SK-MEL-5 (cell line): ENCODE results near the gene RTRAF. TPM values are rescaled to one million over a fixed set of nuclear protein-coding genes. Genes with fewer than 3 reads are reported as not detected.
A peak's percentile ranks its signal among the peaks of the same experiment; 100 is the strongest.

Source experiments
- DNase-seq: peaks from one replicate; pipeline ENCODE4 v3.0.0-alpha.2; 2016; ENCODE audit warnings: low read depth, low spot score
- in situ Hi-C: cut with HindIII; loops from 2 replicates; pipeline ENCODE4 v1.10.0; 2016; ENCODE audit warnings: low sequenced_read_pairs, high pct_unique_total_duplicates, low pct_unique_long_range_greater_than_20kb
- total RNA-seq: library from RNA; depleted of rRNA; stranded (reverse); fragments of >200 nt; shearing (Covaris generic); gene quantifications from 2 replicates; pipeline ENCODE4 v1.2.3, GENCODE V29; 2014

The RTRAF gene
- total RNA-seq, 1 experiment from 2014 or later, result 287 TPM

DNA sequence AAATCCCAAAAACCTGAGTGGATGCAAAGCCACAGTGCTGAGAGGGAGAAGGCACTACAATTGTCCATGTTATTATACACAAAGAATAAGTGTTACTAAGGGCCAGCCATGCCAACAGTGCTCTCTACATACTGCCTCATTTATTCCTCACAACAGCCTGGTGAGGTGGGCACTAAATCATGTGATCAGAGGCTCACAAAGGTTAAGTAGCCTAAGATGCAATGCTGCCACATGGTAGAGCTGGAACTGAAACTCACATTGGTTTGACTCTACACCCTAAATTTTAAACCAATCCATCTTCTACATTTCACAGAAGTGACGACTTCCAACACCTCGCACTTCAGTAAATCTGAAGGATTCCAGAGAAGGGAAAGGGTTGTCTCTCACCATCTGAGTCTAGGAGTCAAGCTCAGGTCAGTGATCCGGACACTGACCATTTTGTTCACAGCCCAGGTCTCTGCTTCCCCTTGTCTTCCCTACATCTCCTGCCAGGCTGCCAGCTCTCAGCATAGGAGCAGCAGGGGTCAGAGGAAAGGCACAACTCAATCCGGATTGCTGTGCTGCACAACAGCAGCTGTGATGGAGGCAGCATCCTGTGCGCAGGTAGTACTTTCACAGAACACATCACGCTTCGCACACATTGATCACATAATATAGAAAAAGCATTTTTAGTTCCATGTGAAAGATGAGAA, 49.9 kb downstream of the RTRAF start:
- no peak for DNase-seq
- in situ Hi-C loops, result no loop called here

DNA sequence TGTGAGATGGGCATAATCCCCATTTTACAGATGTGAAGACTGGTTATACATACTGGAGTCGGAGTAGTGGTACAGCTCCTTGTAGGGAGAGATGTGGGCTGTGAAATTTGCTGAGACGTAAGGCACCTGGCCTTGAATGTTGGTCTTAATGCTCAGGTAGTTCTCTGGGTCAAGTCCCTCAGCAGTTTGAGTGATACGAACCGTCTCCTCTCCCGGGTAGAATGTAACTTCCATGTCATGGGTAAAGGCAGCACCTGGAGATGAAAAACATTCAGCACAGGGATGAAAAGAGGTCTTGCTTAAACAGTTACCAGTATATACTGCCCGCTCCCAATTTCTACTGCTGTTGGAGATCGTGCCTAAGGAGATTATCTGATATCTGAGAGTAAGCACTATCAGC, 51.3 kb downstream of the RTRAF start:
- in situ Hi-C loops, result no loop called here
- DNase-seq, result no peak

DNA sequence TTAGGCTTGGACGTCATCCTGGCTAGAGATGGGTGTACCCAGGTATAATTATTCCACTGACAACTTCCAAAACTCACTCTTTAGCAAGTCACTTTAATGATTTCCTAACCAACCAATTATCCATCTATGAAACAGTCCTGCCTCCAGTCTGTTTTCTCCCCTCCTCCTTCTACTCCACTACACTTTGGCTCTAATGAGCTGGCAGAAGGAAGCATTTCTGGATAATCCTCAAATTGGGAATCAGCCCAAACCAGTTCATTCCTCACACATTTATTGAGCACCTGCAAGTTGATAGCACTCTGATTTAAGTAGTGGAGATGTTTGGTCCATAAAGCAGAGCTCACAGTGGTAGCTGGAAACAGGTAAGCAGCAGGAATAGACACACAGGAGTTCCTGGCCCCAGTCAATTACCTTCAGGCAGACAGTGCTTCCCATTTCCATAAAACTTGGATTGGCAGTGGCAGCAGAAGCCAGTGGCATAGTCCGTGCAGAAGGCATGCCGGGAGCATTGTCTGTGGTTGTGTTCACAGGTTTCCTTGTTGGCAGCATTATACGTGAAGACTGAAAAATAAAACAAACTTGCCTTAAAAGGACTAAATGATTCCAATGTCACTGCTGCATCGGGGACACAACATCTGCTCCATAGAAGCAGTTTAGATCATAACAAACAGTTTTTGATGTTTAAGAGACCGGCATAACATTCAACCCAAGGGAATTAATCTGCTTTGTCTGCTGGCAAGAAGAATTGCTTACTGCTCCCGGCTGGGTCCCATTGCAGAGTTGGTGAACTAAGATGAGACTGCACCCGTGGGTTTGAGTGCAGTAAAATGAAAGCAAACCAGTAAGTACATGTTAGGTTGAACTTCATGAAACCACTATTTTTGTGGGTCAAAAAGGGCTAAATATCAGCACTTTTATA, 53.3 kb downstream of the RTRAF start:
- in situ Hi-C loops, result no loop called here
- DNase-seq, result no peak

DNA sequence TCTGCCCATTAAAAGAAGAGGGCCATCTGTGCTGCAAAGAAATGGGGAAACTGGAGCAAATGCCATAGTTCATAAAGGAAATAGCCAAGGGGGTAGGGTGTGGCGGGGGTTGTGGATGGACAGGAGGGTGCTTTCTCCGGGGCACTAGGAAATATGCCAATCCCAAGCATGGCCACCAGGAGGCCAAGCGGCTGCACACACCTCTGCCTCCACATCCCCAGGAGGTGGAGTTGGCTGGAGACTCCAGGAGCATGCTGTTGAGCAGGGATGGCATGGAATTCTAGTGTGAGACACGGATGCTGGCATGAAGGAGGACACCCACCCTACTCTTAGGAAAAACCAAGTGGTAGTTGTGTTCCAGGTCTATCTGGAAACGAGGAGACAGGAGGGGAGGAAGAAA, 54.3 kb downstream of the RTRAF start:
- in situ Hi-C loops, result no loop called here
- peak; percentile 75 for DNase-seq

DNA sequence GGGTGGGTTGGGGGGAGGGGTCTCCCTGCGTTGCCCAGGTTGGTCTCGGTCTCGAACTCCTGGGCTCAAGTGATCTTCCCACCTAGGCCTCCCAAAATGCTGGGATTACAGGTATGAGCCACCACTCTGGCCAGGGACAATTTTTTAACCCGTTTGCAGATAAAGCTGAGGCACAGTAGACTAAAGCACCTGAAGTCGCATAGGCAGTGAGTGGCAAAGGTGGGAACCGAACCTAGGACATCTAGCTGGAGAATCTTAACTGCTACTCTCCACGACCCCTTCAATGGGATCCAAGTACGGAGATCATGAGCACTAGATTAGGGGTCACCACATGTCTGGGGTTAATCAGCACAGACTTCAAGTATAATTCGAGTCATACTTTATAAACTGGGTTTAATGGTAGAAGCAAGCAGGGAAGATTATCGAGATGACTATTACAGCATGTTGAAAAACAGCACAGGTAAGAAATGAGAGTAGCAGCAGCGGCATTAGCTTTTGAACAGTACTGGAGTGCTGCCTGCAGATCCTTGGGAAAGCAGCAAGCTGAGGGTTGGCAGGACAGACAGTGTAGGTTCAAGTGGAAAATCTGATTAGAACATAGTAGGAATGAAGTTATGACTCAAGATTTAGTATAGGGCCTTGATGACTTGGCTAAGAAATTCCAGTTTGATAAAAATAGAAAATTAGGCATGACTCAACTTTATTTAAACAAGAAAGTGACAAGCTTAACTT, 55.6 kb downstream of the RTRAF start:
- DNase-seq, result no peak
- in situ Hi-C loops, result no loop called here

DNA sequence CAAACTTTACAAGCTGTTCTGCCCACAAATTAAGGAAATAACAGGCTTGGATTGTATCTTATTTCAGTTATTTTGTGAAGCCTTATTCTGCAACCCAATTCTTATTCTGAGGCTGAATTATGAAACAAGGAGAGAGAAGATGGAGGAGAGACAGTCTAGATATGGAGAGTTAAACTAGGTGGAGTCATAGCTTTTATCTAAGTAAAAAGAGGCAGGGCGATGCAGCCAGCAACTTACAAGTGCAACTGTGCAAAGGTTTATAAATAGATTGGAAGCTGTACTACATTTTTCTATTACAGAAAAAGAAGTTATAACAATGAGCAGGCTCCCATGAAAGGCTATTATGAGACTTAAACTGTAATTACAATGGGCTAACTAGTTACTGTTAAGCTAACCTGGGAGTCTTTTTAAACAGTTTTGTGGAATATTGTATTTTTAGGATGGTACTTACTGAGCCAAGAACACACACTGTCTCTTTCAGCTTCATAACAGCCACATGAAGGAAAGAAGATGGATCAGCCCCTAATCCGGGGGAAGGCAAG, 57.1 kb downstream of the RTRAF start:
- no peak for DNase-seq

DNA sequence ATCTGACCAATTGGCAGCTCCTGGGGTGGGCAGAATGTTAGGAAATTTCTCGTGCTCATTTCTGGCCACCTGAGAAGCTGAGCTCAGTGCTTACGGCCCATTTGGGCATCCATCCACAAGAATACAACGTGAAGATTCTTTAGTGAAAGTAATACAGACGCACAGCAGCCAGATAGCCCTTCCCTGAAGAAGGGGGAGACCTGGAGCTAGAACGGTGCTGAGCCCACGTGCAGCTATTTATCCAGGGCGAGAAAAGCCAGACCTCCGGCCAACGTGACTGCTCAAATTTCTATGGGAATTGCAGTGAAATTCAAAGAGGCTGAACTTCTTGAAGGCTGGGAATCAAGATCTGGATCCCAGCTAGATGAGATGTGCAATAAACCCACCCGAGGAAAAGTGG, 58.8 kb downstream of the RTRAF start:
- in situ Hi-C loops, result no loop called here
- DNase-seq, result no peak

More for the DNA sequence above, 57.1 kb downstream of the RTRAF start:
- in situ Hi-C loops, result no loop called here

DNA sequence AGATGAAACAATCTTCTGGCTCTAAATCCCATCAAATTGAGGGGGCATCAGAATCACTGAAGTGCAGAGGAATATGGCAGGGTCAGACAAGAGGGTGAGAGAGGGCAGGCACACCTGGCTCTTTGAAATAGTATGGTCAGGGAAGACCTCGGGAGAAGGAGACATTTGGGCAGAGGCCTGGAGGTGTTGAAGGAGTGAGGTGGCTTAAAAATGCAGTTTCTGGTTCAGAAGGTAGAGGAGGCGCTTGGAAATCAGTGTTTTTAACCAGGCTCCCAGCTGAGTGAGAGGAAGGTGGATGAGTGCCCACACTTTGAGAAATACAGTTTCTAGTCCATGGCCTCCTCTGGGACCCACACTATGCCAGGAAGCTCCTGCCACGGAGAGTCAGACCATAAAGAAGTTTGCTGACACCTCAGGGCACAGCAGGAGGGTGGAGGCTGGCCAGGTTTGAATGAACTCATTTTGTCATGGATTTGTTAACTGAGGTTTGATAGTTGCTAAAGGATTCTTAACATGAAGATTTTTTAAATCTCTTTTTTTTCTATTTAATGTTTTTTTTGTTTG, 59.4 kb downstream of the RTRAF start:
- in situ Hi-C loops, result no loop called here
- peak; percentile 31 for DNase-seq

- no peak for DNase-seq
- in situ Hi-C loops, result no loop called here
These were observed 59.9 kb downstream of the RTRAF start for GRCh38 chr14:52049271-52049670.

GRCh38 chr14:52049721-52050588, 60.6 kb downstream of the RTRAF start:
- DNase-seq, result no peak
- in situ Hi-C loops, result no loop called here

- no peak for DNase-seq
- in situ Hi-C loops, result no loop called here
These were observed 61.9 kb downstream of the RTRAF start for GRCh38 chr14:52051251-52051650.

DNA sequence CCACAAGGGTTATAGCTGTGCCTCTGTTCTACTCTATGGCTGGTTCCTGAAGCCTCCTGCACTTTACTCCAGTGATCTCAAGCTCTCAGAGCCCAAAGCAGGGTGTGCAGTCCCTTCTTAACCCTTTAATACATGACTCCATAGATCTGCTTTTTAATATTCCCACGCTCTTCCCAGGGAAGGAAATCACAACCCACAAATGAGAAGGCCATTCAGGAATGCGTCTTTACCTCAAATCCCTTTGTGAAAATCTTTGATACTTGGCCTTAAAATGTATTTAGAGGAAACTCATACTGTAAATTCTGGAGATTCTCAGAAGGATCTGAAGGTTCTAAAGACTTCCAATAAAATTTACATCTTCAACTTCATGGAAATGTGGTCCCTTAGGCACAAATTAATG, 62.5 kb downstream of the RTRAF start:
- DNase-seq, result no peak
- in situ Hi-C loops, result no loop called here

- in situ Hi-C loops, result no loop called here
- no peak for DNase-seq
These were observed 63.1 kb downstream of the RTRAF start for GRCh38 chr14:52052288-52052943.

GRCh38 chr14:52053044-52053443, 63.7 kb downstream of the RTRAF start:
- no peak for DNase-seq
- in situ Hi-C loops, result no loop called here

DNA sequence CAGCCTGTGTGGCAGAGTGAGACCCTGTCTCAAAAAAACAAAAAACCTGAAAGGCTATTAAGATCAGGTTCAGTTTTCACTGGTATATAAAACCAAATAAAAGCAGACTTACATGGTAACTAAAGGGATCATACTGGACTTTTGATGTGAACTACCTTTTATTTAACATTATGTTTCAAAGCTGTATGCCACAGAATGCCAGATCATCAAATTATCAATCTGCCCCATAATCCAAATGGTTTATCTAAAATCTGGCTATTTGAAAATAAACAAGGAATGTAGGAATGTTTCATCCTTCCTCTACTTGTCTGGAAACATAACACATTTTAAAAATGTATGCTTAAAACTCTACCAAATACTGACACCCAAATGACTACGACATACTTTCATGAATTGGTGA, 65.3 kb downstream of the RTRAF start:
- DNase-seq, result no peak
- in situ Hi-C loops, result no loop called here

- DNase-seq, result no peak
- in situ Hi-C loops, result no loop called here
These were observed 65.8 kb downstream of the RTRAF start for GRCh38 chr14:52055167-52055566.
